ENCODE data around the gene PLIN5.
A peak's percentile ranks its signal among the peaks of the same experiment; 100 is the strongest.

The PLIN5 gene

DNA sequence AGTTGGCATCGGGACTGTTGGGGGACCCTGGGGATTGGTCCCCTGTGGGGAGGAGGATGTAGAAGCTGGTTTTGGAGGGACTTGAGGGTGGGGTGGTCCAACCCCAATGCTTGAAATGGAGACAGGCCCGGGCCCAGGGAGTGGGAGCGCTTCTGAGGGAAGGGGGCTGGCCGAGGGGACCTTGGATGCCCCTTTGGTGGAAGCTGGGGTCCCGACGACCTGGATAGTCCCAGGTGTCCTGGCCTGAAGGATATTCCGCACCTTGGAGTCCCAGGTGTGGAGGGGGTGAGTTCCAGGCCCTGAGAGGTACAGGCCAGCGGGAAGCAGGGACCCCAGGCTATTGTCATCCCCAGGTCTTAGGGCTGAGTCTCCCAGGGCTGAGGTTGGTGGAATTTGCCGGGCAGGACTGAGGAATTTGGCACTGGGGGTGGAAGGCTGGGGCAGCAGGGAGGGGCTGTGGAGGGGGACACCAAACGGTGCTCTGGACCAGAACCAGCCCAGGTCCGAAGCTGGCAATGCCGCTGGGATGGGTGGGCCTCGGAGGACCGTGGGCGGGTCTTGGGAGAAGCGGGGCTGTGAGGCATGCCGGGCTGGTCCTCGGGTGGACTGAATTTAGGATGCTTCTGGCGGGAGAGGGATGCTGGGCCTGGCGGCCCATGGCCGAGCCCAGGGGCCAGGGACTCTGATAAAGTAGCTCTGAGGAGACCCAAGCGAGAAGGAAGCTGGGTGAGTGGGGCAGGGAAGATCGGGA lies 61.1 kb downstream of the PLIN5 start:
- Mint-ChIP-seq H3K4me3 (peak overlapping the region; percentile 69), H3K4me1 (peaks cover 23% of the 10 kb centered on the region), H3K27me3 (no peaks in the 10 kb centered on the region), H3K9me3 (no peaks in the 10 kb centered on the region), H3K27ac (no peak overlapping the region), H3K36me3 (peaks cover 1% of the 10 kb centered on the region)

DNA sequence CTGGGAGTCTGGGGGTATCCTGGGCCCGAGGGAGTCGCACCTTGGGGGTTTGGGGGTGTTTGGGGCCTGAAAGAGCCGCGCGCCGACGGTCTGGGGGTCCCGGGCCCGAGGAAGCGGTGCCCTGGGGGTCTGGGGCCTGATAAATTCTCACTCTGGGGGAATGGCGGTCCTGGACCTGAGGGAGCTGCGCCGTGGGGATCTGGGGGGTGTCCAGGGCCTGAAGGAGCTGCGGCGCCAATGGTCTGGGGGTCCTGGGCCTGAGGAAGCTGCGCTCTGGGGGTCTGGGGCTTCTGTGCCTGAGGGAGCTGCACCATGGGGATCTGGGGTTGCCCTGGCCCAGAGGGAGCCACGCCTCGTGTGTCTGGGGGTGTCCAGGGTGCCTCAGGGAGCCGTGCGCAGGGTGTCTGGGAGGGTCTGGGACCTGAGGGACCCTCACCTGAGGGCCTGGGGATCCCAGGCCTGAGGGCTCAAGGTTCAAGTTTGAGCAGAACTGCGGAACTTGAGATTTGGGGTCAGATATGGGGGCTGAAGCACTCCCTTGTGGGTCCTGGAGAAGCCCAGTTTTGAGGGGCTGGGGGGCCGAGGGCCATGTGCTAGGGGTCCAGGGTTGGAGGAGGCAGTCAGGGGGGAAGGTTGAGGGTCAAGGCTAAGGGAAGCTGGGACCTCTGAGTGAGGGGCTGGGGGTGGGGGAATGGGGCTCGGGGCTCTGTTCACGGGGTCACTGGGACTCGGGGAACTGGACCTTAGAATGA lies 61.8 kb downstream of the PLIN5 start:
- Mint-ChIP-seq H3K4me1 (peaks cover 23% of the 10 kb centered on the region), H3K9me3 (no peaks in the 10 kb centered on the region), H3K27me3 (no peaks in the 10 kb centered on the region), H3K27ac (no peak overlapping the region), H3K4me3 (peak overlapping the region; percentile 80), H3K36me3 (peaks cover 1% of the 10 kb centered on the region)
